Fibroblast of villous mesenchyme (primary cell): ENCODE measurements around the gene UTP25. TPM values are rescaled to one million over a fixed set of nuclear protein-coding genes. Genes with fewer than 3 reads are reported as not detected.
"Not testable (repeated sequence)": the region's sequence is repeated elsewhere in the genome, so short reads cannot be mapped to it uniquely, and the experiment has no call there.

ENCODE experiments used
- DNase-seq: peaks from one replicate; pipeline ENCODE4 v3.0.0-alpha.2; 2010; ENCODE audit warnings: low read depth
- H3K4me3 ChIP-seq: 2 replicates; pipeline ENCODE4 v1.5.1; 2011; ENCODE audit warnings: low read depth, mild to moderate bottlenecking, low read length
- total RNA-seq: library from RNA; depleted of rRNA; stranded (reverse); fragments of >200 nt; gene quantifications from 2 replicates; pipeline ENCODE4 v1.2.3, GENCODE V29; 2012
- TF ChIP-seq, protein P1 (sequence below): IDR thresholded peaks from 2 replicates; pipeline ENCODE4 v1.5.1; 2012; ENCODE audit warnings: low read depth, mild to moderate bottlenecking, low read length; ENCODE audit not compliant: insufficient read depth

The UTP25 gene
- total RNA-seq, 1 donor, result 12.1 TPM

DNA sequence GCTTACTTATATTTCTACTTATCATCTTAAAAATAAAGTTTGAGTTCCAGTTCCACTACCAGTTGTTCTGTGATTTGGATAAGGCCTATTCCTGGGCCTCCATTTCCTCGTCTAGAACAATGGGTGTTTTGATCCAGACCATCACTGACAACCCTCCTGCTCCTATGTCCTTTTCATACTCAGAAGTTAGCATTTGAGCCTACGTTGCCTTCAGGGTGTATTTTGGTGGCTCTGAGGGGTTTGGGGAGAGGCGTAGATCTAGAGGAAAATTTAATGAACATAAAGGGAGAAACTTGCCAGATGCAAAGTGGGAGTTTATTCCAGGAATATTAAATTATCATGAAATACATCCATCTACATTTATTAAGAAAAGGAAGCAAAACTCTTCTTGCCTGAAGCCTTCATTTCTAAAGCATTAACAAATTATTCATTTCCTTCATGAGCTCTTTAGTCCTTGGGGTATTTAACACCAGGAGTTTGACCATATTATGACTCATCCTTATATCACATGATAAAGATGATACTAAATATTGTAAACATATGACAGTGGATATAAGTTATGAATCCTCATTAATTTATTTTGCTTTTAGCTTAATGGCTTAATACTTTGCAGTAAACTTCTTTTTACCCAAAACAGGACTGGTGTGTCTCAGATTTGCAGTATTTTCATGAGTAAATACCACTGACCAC, 63.0 kb downstream of the UTP25 start:
- peak; percentile 43 for DNase-seq
- TF ChIP-seq, protein P1, sequence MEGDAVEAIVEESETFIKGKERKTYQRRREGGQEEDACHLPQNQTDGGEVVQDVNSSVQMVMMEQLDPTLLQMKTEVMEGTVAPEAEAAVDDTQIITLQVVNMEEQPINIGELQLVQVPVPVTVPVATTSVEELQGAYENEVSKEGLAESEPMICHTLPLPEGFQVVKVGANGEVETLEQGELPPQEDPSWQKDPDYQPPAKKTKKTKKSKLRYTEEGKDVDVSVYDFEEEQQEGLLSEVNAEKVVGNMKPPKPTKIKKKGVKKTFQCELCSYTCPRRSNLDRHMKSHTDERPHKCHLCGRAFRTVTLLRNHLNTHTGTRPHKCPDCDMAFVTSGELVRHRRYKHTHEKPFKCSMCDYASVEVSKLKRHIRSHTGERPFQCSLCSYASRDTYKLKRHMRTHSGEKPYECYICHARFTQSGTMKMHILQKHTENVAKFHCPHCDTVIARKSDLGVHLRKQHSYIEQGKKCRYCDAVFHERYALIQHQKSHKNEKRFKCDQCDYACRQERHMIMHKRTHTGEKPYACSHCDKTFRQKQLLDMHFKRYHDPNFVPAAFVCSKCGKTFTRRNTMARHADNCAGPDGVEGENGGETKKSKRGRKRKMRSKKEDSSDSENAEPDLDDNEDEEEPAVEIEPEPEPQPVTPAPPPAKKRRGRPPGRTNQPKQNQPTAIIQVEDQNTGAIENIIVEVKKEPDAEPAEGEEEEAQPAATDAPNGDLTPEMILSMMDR, result no peak
- H3K4me3 ChIP-seq, result no peak overlapping the region

- no peak for DNase-seq
- H3K4me3 ChIP-seq, result no peak overlapping the region
- TF ChIP-seq, protein P1, result no peak
These were observed 66.0 kb downstream of the UTP25 start for GRCh38 chr1:209893751-209894150.

- TF ChIP-seq, protein P1, result no peak
- DNase-seq, result peak; percentile 62
- no peak overlapping the region for H3K4me3 ChIP-seq
These were observed 67.9 kb downstream of the UTP25 start for GRCh38 chr1:209895709-209896108.

DNA sequence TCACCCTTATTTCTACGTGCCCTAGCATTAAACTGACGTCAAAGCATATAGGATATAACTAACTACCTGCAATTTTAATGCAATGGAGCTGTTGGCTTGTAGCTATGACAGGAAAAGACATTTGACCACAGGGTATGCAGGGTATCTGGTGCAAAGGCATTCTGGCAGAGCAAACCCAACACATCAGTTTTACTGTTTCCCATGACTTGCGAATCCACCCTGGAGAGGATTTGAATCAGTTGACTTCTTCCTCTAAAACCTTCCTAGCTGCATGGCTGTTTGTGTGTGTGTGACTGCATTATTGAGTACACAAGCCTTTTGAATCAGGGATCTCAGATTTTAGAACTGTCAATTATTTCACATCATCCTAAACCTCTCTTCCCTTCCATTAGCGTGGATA, 68.6 kb downstream of the UTP25 start:
- TF ChIP-seq, protein P1, result no peak
- no peak overlapping the region for H3K4me3 ChIP-seq
- no peak for DNase-seq

- not testable (repeated sequence) for H3K4me3 ChIP-seq
These were observed 70.5 kb downstream of the UTP25 start for GRCh38 chr1:209898271-209898670.

GRCh38 chr1:209898851-209899250, 71.1 kb downstream of the UTP25 start:
- H3K4me3 ChIP-seq, DNase-seq: not testable (repeated sequence)

More at GRCh38 chr1:209898271-209898670, 70.5 kb downstream of the UTP25 start:
- not testable (repeated sequence) for DNase-seq

- TF ChIP-seq, protein P1, result peak; percentile 36
- no peak overlapping the region for H3K4me3 ChIP-seq
- DNase-seq, result no peak
These were observed 72.2 kb downstream of the UTP25 start for GRCh38 chr1:209899948-209900347.

DNA sequence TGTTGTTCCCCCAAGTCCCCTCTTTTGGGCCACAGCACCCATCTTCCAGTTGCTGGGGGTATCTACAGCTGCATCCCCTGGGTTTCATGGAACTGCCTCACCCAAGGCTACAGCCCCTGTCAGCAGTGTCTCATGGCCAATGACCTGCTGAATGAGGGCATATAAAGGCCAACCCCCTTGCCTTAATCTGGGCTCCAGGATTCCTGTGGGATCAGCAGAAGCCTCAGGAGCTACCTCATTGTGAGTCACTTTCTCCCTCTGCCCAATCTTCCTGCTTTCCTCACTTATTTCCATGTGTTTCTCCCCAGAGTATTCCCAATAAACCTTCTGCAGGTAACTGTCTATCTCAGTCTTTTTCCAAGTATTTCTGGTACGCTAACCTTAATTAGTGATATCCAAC, 73.0 kb downstream of the UTP25 start:
- TF ChIP-seq, protein P1, result no peak
- no peak overlapping the region for H3K4me3 ChIP-seq
- peak; percentile 38 for DNase-seq
